HG02973 (cell line): Measurements from ENCODE around the gene ZNF865.

Experiments
- ATAC-seq: cut with Tn5 transposase; IDR thresholded peaks from one replicate; pipeline ENCODE4 v1.9.1; 2021; ENCODE audit warnings: moderate library complexity; ENCODE audit not compliant: unreplicated experiment

Gene ZNF865

DNA sequence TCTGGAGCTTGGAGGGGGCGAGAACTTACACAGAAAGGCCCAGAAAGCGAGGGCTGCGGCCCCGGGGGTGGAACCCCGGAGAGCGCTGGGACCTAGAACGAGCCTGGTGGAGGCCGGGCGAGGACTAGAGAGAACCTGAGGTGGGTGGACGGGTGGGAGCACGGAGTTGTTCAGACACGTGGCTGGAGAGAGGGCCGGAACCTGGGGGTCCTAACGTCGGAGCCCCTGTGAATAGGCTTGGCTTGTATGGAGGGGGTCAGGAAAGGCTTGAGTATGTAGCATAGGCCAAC, 38.4 kb downstream of the ZNF865 start:
- no peak for ATAC-seq

DNA sequence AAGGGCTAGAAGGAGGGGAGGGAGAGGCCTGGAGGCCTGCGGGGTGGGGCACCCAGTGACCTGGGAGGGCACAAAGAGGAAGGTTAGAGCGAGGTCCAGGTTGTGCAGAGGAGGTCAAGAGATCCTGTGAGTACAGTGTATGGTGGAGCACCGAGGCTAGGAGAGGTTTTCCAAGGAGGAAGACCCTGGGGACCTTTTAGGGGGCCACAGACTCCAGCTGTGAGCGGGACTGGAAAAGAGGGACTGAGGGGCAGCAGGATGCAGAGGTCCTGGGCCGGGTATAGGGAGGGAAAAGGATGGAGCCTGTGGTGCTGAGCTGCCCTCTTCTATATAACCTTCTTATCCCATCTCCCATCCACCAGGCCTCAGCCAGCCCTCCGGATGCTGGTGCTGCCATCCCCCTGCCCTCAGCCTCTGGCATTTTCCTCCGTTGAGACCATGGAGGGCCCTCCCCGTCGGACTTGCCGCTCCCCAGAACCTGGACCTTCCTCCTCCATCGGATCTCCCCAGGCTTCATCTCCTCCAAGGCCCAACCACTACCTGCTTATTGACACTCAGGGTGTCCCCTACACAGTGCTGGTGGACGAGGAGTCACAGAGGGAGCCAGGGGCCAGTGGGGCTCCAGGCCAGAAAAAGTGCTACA, 38.9 kb downstream of the ZNF865 start:
- ATAC-seq = no peak

DNA sequence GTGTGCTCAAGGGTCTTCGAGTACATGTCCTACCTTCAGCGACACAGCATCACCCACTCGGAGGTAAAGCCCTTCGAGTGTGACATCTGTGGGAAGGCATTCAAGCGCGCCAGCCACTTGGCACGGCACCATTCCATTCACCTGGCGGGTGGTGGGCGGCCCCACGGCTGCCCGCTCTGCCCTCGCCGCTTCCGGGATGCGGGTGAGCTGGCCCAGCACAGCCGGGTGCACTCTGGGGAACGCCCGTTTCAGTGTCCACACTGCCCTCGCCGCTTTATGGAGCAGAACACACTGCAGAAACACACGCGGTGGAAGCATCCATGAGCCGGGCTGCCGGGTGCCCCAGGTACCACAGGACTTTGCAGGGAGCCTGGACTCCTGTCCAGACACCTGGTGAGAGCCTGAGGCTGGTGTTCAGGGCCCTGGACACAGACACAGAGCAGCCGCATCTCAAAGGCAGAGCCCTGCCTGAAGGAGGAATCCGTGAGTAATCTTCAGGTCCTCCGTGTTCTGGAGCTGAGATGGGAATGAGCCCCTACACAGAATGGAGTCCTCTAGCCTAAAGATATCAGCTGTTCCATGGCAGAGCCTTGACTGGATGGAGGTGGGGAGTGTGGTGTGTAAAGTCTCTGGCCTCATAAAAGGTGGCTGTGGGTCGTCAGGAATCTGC, 39.5 kb downstream of the ZNF865 start:
- ATAC-seq = no peak

DNA sequence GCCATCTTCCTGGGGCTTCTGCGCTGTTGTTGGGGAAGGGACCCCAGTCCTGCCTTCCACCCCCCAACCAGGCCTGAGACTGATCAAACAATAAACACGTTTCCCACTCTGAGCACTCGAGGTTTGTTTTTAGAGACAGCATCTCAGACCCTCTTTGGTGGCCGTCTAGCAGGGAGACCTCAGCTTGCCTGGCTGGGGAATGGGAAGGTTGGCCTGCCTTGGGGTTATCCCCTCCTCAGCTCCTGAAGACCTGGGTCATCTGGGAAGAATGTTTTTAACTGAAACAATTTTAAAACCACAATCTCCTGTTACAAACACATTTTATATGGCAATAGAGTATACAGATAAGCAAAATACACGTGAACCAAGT, 40.0 kb downstream of the ZNF865 start:
- ATAC-seq = no peak

DNA sequence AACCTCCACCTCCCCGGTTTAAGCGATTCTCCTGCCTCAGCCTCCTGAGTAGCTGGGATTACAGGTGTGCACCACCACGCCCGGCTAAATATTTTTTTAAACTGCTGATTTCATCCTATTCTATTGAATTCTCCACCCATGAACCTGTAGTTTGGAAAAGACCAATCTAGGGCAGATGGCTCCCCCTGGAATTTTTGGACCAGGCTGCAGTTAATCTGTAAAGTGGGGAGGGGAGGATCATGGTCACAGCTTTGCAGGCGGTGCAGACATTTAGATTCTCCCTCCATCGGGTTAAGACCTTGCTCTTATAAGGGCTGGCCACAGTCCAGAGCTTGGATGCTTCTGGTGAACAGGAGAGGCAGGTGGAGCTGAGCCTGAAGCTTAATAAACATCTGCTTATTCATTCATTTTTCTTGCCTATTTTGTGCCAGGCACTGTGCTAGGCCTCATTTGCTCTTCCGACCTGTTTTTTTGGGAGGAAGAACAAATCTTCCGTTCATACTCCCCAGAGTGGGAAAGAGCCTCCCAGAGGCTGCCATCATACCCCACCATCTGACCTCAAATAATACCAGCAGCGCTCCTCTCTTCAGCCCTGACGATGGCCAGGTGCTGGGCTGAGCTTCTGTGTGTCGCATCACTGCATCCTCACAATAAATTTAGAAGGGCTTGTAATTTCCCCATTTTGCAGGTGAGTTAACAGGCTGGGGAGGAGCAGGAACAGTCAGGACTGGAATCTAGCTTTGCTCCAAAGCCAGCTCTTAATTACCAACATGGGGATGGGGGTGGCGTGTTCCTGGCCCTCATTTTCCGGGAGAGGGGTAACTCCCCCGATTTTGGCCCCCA, 41.7 kb downstream of the ZNF865 start:
- no peak for ATAC-seq

DNA sequence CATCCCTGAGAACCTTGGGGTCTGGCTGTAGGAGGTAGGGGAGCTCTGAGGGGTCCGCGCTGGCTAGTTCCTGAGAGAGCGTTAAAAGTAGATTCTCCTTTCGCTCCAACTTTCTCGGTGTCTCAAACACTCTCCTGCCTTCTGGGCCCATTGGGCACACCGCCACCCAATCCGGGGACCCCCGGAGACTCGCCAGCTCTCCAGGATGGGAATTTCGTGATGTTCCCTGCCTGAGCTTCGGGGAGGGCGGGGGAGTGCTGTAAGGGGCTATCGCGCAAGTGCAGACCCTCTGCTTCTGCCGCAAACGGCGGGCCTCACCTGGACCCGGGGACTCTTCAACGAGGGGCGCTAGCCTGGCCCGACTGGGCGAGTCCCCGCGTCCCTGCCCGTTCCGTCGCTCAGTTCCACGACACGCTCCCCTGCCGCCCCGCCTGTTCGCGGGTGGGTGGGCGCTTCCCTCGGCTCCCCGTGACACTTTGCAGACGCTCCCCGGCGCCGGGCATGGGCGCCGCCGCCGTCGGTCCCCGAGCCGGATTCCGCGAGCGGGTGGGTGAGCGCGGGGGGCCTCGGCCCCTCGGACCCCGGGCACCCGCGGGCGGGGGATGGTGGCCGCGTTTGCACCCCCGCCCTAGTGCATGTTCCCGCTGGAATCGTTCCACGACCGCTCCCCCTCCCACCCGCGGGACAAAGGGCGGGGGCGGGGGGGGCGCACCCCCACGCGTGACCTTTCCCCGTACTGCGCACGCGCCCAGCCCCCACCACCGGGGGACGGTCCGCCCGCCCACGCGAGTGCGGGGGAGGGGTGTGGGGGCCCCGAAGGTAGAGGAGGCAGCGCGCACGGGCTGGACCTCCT, 42.5 kb downstream of the ZNF865 start, which contains the start of gene CCDC106:
Gene CCDC106 (plus strand): TSS at position 481 of the 853 bp plus-strand sequence. CDS start 835 bp downstream, outside the sequence.
- no peak for ATAC-seq

DNA sequence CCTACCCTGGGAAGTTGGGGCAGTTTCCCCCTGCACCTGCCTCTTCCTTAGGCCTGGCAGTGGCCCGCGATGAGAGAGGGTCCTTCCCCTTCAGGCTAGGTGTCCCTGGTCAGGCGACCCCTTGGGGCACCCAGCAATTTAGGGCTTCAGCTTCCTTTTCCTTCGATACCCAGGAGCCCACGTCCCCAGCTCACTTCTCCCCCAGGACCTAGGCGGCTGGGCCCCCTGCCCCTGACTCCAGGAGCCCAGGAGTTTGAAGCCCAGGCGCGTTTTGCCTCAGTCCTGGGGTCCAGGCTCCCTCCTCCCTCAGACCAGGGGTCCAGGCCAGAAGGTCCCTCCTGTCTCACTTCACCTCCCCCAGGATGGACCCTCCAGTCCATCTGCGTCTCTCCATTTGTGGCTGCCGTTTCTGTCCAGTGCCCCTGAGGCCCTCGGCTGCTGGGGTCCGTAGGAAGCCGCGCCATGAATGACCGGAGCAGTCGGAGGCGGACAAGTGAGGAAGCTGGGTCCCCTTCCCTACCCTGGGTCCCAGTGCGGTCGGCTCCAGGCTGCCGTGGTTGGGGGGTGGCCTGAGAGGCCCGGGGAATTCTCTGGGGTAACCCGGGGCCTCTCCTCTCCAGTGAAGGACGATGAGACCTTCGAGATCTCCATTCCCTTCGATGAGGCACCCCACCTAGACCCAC, 43.3 kb downstream of the ZNF865 start:
- no peak for ATAC-seq

DNA sequence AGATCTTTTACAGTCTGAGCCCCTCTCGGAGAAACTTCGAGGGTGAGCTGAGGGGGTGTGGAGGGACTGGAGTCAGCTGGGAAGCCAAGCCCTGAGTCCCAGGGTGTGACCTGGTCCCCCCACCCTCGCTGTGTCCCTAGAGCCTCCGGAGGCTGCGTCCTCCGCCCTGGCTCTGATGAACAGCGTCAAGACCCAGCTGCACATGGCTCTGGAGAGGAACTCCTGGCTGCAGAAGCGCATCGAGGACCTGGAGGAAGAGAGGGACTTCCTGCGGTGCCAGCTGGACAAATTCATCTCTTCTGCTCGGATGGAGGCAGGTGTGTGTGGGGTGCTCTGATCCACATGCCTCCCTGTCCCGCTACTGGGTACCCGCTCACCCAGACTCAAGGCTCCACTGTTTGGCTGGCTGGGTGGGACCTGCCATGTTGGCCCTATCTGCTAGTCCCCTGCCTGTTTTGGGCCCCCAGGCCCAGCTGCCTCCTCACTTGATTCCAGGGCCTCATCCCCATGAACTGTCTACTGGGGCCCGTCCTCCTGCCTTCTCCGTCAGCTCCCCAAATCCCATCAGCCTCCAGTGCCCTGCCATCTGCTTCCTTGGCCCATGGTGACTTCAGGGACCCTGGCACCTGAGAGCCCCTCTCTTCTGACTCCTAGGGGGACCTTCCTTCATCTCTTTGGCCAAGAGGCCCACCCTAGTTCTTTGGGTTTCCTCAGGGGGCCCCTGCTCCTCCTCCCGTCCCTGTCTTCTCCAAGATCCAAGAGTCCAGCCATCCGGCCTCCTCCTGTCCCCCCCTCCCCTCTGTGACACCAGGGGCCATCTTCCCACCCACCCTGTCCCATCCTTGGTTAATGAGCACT, 44.0 kb downstream of the ZNF865 start:
- no peak for ATAC-seq

DNA sequence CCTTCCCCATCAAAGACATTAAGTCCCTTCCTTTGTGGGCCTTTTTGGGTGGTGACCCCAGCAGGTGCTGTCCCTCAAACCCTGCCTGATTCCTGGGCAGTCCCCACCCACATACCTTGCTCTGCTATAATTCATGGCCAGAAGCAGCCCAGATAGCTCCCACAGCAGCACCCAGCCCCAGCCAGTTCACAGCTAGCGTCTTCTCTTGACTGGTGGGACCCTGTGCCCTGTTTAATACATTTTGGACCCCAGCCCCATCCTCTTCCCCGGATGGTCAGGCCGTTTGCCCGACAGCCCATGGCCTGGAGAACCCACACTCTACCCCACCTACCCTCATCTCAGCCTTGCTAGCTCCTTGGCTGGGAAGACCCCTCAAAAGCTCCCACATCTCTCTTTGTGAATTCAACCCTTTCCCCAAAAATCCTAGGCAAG, 44.7 kb downstream of the ZNF865 start:
- no peak for ATAC-seq

DNA sequence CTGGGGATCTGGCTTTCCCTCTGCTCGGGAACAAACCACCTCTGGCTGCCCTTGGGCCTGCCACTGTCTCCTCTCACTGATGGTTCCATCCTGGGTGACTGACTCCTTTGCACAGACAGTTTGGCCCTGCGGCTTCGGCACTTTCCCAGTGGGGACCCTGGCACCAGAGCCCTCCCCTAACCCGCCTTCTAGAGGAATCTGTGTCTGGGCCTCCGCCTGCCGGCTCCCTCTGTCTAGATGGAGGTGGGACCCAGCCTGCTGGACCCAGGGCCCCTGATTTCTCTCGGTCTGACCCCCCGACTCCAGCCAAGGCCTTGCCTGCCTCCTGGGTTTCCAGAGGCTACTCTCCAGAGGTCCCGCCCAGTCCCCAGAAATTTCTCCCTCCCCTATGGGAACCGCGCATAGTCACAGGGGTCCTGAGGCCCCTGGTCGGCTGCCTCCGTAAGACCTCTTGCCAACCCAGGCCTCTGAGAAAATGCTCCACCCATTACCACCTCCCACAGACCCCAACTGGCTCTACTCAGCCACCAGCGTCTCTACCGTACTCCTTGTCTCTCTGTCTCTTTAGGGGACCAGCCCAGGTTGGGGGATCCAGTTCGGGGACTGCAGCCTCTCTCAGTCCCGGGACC, 45.3 kb downstream of the ZNF865 start:
- ATAC-seq = no peak

DNA sequence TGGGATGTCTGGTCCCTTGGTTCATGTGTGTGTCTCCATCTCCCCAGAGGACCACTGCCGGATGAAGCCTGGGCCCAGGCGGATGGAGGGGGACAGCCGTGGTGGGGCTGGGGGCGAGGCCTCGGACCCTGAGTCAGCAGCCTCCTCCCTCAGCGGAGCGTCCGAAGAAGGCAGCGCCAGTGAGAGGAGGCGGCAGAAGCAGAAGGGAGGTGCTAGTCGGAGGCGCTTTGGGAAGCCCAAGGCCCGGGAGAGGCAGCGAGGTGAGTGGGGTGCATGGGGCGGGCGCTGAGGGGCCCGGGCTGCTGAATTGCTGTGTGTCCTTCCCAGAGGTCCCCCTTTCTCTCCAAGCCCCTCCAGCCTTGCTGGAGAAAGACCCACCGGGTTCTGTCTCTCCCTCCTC, 45.8 kb downstream of the ZNF865 start:
- no peak for ATAC-seq

DNA sequence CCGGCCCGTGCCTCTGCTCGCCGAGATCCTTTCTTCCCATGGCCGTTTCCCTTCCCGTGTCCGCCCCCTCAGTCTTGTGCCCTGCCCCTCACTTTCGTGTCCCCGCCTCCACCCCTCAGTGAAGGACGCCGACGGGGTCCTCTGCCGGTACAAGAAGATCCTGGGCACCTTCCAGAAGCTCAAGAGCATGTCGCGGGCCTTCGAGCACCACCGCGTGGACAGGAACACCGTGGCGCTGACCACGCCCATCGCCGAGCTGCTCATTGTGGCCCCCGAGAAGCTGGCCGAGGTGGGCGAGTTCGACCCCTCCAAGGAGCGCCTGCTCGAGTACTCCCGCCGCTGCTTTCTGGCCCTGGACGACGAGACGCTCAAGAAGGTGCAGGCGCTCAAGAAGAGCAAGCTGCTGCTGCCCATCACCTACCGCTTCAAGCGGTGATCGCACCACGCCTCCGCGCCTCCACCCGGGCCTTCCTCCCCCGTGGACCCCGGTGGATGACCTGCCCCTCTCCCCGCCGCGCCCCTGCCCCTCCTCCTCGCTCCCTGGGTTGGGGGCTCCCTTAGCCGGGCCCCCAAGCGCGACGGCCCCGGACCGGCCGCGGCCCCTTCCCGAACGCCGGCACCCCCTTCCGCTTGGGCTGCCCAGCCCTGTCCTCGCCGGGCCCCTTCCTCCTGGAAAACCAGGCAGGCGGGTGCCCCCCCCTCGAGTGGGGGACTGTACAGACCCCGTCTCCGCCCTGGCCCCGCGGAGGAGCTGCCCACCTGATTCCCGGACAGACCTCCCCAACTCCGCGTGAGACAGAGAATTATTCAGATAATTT, 47.1 kb downstream of the ZNF865 start:
- no peak for ATAC-seq

DNA sequence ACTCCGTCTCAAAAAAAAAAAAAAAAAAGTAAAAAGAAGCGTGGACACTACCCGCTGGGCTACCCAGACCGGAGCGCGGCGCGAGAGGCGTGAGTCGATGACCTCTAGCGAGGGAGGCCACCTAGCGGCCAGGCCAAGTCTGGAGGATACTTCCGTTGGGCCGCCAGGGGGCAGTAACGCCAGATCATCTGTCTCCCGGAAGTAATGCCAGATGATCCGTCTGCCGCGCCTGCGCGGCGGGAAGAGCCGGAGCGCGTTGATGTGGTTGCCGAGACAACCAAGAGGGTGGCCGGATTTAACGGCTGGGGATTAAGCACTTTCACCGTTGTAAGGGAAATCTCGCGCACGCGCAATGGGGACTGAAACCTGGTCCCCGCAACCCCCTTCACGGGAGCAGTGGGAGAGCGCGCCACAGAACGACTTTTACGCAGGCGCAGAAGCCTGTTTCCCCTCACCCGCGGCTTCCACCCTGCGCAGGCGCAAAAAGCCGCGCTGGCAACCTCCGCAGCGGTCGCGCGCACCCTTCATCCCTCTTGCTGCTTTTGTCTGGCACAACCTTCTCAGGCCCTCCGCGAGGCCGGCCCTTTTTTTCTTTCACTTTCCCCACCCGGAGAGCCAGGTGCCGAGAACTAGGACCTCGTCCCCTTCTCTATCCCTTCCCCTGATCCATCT, 48.3 kb downstream of the ZNF865 start:
- peak; percentile 30 for ATAC-seq

DNA sequence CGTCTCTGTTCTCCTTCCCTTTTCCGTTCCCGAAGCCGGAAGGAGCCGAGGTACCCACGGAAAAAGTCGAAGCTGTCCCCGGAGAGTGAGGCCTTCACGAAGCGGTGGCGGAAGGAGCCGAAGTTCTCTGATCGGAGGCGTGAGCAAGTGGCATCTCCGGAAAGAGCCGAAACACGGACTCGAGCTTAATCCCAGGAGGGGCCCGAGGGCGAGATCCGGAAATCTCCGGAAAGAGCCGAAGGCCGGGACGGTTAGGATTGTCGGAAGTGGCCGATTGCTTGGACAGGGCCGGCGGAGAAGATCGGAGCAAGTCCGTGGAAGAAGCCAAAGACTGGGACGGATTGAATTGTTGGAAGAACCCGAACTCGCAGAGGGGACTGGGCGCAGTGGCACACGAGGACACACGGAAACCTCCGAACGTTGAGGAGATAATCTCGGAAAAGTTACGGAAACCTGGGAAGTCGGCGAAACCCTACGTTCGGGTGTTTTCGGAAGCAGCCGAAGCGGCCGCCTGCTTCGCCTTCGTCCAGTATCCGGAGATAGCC, 48.9 kb downstream of the ZNF865 start:
- peak; percentile 55 for ATAC-seq

DNA sequence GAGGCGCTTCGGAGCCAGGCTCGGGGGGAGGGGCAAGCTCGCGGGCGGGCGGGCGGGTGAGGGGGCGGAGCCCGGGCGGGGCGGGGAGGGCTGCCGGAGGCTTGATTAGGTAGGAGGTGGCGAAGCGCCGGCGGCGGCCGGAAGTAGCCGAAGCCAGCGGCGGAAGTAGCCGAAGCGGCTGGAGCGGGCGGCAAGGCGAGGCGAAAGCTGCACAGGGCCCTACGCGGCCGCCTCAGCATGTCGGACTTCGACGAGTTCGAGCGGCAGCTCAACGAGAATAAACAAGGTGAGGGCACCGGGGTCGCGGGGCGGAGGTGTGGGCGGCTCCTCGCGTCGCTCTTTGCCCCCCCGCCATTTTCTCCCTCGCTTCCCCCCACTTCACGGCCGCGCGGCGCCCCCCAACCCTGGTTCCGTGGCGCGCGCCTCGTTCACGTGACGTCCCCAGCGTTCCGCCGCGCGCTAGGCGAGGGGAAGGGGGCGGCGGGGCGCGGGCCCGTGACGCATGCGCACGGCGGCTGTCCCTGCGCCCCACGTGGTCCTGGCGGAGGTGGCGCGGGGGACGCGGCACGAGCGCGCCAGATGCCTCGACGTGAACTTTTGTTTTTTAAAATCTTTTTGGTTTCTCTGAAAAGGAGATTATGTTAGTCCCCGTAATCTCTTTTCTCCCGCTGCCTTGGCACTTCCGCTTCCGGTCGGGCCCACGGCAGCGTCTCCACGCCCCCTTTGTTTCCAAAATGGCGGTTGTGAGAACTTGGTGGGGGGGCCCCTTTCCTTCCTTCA, 49.6 kb downstream of the ZNF865 start, which contains the start of gene U2AF2:
Gene U2AF2 (plus strand): TSS at position 168 of the 780 bp plus-strand sequence. CDS start 70 bp downstream, at position 238.
- peak; percentile 41 for ATAC-seq

DNA sequence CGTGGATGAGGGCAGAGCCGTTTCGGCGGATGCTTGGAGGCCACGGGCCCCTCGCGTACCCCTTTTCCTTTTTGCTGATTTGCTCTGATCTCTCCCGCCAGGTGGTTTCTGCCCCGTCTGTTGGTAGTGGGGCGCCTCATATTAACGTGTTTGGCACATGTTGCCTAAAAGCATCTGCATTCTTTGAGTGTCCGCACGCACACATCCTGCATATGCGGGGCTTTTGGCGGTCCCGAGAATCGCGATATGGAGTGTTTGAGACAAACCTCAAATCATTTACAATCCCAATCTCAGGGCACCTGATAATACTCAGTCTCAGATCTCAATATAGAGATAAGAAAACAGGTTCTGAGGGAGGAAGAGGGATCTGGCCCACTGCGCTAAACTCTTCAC, 50.2 kb downstream of the ZNF865 start:
- ATAC-seq = no peak

DNA sequence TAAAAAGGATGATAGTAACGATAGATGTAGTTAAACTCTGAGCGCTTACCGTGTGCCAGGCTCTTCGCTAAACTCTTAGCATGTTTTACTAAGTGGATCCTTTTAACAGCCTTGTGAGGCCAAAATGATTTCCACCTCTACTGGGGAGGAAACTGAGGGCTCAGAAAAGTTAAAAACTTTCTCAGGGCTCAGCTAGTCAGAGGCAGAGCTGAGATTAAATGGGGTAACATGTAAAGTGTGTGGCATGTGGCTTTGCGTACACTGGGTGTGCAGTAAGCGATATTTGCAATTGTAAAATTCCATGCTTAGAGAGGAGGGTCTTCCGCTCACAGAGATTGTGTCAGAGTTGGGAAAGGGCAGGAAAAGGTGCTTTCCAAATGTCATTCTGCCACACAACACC, 51.1 kb downstream of the ZNF865 start:
- ATAC-seq = no peak
